Upper lobe of left lung (tissue), 6 donors: ENCODE measurements around the gene SYMPK. TPM values are rescaled to one million over a fixed set of nuclear protein-coding genes. Genes with fewer than 3 reads are reported as not detected.
A peak's percentile ranks its signal among the peaks of the same experiment; 100 is the strongest.

ENCODE experiments used
- ATAC-seq, 2 donors: fragments of 200-7000 bp; cut with Tn5 transposase; one replicate each; pipeline ENCODE4 v1.9.1; 2022; ENCODE audit warnings: mild to moderate bottlenecking in 2 of 2, moderate library complexity in 2 of 2; ENCODE audit not compliant: low FRiP score in 2 of 2
- DNase-seq, 2 donors: peaks; one replicate each; pipeline ENCODE4 v3.0.0-alpha.2; 2019 to 2020
- H3K27ac ChIP-seq, 4 donors: fragments of 200-600 bp; sonication (generic); one replicate each; pipeline ENCODE4 v1.5.1; 2016 to 2019
- H3K27me3 ChIP-seq, 4 donors: fragments of 200-600 bp; sonication (generic); one replicate each; pipeline ENCODE4 v1.5.1; 2017 to 2019
- H3K36me3 ChIP-seq, 4 donors: fragments of 200-600 bp; sonication (generic); one replicate each; pipeline ENCODE4 v1.5.1; 2016 to 2019
- H3K4me1 ChIP-seq, 4 donors: fragments of 200-600 bp; sonication (generic); one replicate each; pipeline ENCODE4 v1.5.1; 2018 to 2019
- H3K4me3 ChIP-seq, 4 donors: fragments of 200-600 bp; sonication (generic); one replicate each; pipeline ENCODE4 v1.5.1; 2017 to 2019; ENCODE audit warnings: mild to moderate bottlenecking in 2 of 4, moderate library complexity in 1 of 4
- H3K9me3 ChIP-seq, 4 donors: fragments of 200-600 bp; sonication (generic); one replicate each; pipeline ENCODE4 v1.5.1; 2018 to 2019
- EP300 ChIP-seq, 4 donors: sonication (generic); formaldehyde crosslinking; IDR thresholded peaks; one replicate each; pipeline ENCODE4 v1.5.1; 2017; ENCODE audit warnings: antibody characterized with exemption in 4 of 4, control low read depth in 2 of 4
- POLR2A ChIP-seq, 4 donors: fragments of 450-650 bp; IDR thresholded peaks; one replicate each; pipeline ENCODE4 v1.5.1; 2016 to 2017; ENCODE audit warnings: antibody characterized with exemption in 4 of 4, mild to moderate bottlenecking in 2 of 4
- POLR2AphosphoS5 ChIP-seq, 2 donors: sonication (generic); formaldehyde crosslinking; IDR thresholded peaks; one replicate each; pipeline ENCODE4 v1.5.1; 2017; ENCODE audit warnings: antibody characterized with exemption in 2 of 2
- WGBS, 2 donors: methylation state at CpG; one replicate each; pipeline ENCODE4 v1.1.5; 2017 to 2018; 5-methylcytosine and 5-hydroxymethylcytosine counted together
- total RNA-seq, 6 donors: library from RNA; depleted of rRNA in 4 of 6; stranded (reverse); fragments of >200 nt in 4 of 6; gene quantifications; one replicate each; pipeline versions ENCODE4 v1.1.0 to v1.2.1, GENCODE V29; 2016 to 2021
- TF ChIP-seq, protein P1 (sequence below), 6 experiments: fragments of 450-650 bp in 4 of 6; fragments of 200-600 bp in 2 of 6; sonication (generic) in 2 of 6; IDR thresholded peaks; one replicate each; pipeline ENCODE4 v1.5.1; 2016 to 2019; ENCODE audit warnings: antibody characterized with exemption in 6 of 6
- donor health status: DM: no; HTN: no; CAD: no; lungs with moderate emphysema.
- donor health status: DM: no; HTN: yes; CAD: no; lungs with severe emphysema.

Gene SYMPK
- total RNA-seq, 6 donors from 2014 or later: 35.0 to 345 (median 76.0) TPM

DNA sequence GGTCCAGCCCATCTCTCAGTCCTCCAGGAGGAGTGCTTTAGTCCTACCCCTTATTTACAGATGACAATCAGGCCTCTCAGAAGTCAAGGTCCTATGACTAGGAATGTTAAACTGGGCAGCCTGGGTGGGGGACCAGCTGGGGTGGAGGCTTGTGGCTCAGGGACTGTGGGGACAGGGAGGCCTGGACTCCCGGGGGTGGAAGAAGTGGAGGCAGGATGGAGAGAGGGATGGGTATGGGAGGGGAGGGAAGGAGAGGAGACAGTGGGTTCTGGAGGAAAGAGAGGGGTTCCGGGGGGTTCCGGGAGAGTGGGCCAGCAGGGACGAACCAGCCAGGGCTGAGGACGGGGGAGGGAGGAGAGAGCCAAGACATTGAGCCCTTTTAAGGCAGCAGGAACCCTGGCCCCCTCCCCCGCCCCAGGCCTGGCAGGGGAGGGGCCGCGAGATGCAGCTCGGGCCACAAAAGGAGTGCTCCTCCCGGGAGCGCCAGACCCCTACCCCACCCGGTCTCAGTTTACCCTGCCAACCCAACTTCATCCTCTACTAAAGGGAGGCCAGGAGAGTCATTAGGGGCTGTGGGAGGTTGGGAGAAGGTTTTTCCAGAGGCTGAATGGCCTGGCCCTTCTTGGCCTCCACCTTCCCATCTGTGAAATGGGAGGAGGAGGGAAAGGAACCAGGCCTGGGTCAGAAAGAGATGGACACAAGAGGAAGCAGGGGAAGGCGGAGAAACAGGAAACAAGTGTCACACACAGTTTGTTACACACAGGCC is 82.3 kb downstream of the SYMPK start:
- peaks cover 0 to 37% (median 21%) of the 10 kb centered on the region in 4 donors for H3K36me3 ChIP-seq
- no peaks in the 10 kb centered on the region for H3K9me3 ChIP-seq
- H3K27ac ChIP-seq: peak overlapping the region in 3 of 4 donors; percentile 37 to 84 (median 82)
- no peaks in the 10 kb centered on the region for H3K27me3 ChIP-seq
- peaks cover 35 to 58% (median 43%) of the 10 kb centered on the region in 4 donors for H3K4me1 ChIP-seq
- WGBS, 2 donors: 38 to 45% methylated on average over 12 to 13 of the region's 13 CpGs
- H3K4me3 ChIP-seq: peak overlapping the region in 3 of 4 donors; percentile 47 to 58 (median 55)
- no peak for ATAC-seq
- no peak for DNase-seq
- TF ChIP-seq POLR2AphosphoS5 (IDR thresholded peaks at IDR 0.05) (no peak), POLR2A (IDR thresholded peaks at IDR 0.05) (no peak), EP300 (IDR thresholded peaks at IDR 0.05) (no peak)
- TF ChIP-seq, protein P1, sequence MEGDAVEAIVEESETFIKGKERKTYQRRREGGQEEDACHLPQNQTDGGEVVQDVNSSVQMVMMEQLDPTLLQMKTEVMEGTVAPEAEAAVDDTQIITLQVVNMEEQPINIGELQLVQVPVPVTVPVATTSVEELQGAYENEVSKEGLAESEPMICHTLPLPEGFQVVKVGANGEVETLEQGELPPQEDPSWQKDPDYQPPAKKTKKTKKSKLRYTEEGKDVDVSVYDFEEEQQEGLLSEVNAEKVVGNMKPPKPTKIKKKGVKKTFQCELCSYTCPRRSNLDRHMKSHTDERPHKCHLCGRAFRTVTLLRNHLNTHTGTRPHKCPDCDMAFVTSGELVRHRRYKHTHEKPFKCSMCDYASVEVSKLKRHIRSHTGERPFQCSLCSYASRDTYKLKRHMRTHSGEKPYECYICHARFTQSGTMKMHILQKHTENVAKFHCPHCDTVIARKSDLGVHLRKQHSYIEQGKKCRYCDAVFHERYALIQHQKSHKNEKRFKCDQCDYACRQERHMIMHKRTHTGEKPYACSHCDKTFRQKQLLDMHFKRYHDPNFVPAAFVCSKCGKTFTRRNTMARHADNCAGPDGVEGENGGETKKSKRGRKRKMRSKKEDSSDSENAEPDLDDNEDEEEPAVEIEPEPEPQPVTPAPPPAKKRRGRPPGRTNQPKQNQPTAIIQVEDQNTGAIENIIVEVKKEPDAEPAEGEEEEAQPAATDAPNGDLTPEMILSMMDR (IDR thresholded peaks at IDR 0.05): no peak

DNA sequence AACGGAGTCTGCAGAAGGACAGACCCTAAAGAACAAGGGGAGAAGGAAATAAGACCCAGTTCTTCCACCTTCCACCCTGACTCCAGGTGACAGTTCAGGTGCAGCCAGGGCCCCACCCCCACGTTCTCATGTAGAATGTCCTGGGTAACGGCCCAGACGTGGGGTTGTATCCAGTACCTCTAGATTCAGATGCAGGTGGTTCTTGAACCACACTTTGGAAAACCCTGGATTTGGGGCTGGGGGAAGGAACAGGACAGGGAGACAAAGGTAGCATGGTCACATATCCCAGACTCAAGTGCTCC is 82.8 kb downstream of the SYMPK start:
- DNase-seq: no peak
- TF ChIP-seq POLR2AphosphoS5 (IDR thresholded peaks at IDR 0.05): no peak
- no peak for TF ChIP-seq EP300 (IDR thresholded peaks at IDR 0.05)
- TF ChIP-seq, protein P1 (IDR thresholded peaks at IDR 0.05): no peak
- no peak for TF ChIP-seq POLR2A (IDR thresholded peaks at IDR 0.05)
- ATAC-seq: no peak
- H3K9me3 ChIP-seq: no peaks in the 10 kb centered on the region
- H3K4me1 ChIP-seq: peaks cover 35 to 58% (median 43%) of the 10 kb centered on the region in 4 donors
- no peaks in the 10 kb centered on the region for H3K27me3 ChIP-seq
- H3K36me3 ChIP-seq: peaks cover 0 to 32% (median 18%) of the 10 kb centered on the region in 4 donors
- peak overlapping the region in 3 of 4 donors; percentile 37 to 84 (median 82) for H3K27ac ChIP-seq
- H3K4me3 ChIP-seq: peak overlapping the region in 2 of 4 donors; percentile 55 to 58
- 37 to 83% methylated on average over 2 to 4 of the region's 4 CpGs for WGBS, 2 donors

- Histone ChIP-seq H3K4me1 (peaks cover 35 to 58% (median 43%) of the 10 kb centered on the region in 4 donors), H3K4me3 (peak overlapping the region in 3 of 4 donors; percentile 23 to 55 (median 40)), H3K36me3 (peaks cover 0 to 32% (median 18%) of the 10 kb centered on the region in 4 donors), H3K9me3 (no peaks in the 10 kb centered on the region), H3K27ac (peak overlapping the region in 3 of 4 donors; percentile 37 to 84 (median 82)), H3K27me3 (no peaks in the 10 kb centered on the region)
- DNase-seq (peak; percentile 88 to 97), ATAC-seq (peak; percentile 78 to 91)
- TF ChIP-seq EP300 (IDR thresholded peaks at IDR 0.05): no peak
- peak in 1 of 4 donors; percentile 14 for TF ChIP-seq POLR2A (IDR thresholded peaks at IDR 0.05)
- TF ChIP-seq, protein P1 (IDR thresholded peaks at IDR 0.05): peak; percentile 58 to 88 (median 77)
- 9 to 16% methylated on average over 32 to 47 of the region's 48 CpGs for WGBS, 2 donors
These were observed 83.5 kb downstream of the SYMPK start for GRCh38 chr19:45779231-45780145.

DNA sequence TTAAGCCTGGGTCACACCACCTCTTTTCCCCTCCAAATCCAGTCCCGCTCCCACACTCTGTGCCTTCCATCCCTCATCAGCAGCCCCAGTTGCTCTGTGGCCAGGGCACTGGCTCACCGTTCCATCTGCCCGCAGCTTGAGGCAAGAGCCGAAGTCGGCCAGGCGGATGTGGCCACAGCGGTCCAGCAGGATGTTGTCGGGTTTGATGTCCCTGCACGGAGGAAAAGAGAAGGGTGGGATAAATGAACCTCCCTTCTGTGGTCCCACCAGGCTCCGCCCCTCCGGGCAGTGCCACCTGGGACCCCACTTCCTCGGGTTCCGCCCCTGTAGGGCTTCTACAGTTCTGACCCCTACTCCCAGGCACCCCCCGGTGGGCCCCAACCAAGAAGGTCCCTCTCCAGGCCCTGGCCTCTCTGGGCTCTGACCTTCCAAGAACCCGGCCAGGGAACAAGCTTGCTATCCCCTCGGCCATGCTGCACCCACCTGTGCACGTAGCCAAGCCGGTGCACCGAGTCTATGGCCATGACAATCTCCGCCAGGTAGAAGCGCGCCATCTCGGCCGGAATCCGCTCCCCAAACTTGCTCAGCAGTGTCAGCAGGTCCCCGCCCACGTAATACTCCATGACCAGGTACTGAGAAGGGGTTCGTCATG is 84.8 kb downstream of the SYMPK start:
- no peak for TF ChIP-seq POLR2A (IDR thresholded peaks at IDR 0.05)
- no peak for TF ChIP-seq EP300 (IDR thresholded peaks at IDR 0.05)
- TF ChIP-seq POLR2AphosphoS5 (IDR thresholded peaks at IDR 0.05): no peak
- TF ChIP-seq, protein P1 (IDR thresholded peaks at IDR 0.05): no peak
- no peaks in the 10 kb centered on the region for H3K27me3 ChIP-seq
- 94 to 99% methylated on average over 26 to 28 of the region's 28 CpGs for WGBS, 2 donors
- ATAC-seq (no peak), DNase-seq (peak in 1 of 2 donors; percentile 80)
- H3K36me3 ChIP-seq: peaks cover 0 to 38% (median 18%) of the 10 kb centered on the region in 4 donors
- H3K9me3 ChIP-seq: no peaks in the 10 kb centered on the region
- H3K27ac ChIP-seq: no peak overlapping the region
- peaks cover 35 to 47% (median 37%) of the 10 kb centered on the region in 4 donors for H3K4me1 ChIP-seq
- no peak overlapping the region for H3K4me3 ChIP-seq
